Heart left ventricle (tissue), 13 donors: ENCODE data around the gene NCAM1.

ENCODE experiments used
- POLR2A ChIP-seq, 2 donors: fragments of 450-650 bp; IDR thresholded peaks; one replicate each; pipeline ENCODE4 v1.6.1; 2017; ENCODE audit warnings: antibody characterized with exemption in 2 of 2, mild to moderate bottlenecking in 2 of 2, moderate library complexity in 2 of 2
- TF ChIP-seq, protein P1 (sequence below), 12 donors: fragments of 200-600 bp; sonication (generic) in 4 of 12; IDR thresholded peaks; one replicate each; pipeline versions ENCODE4 v1.5.0 to v1.8.0; 2018 to 2022; ENCODE audit warnings: antibody characterized with exemption in 12 of 12, mild to moderate bottlenecking in 5 of 12
- donor health status: ischemic (EF 13 %, LVEDD 7.1; RV severe dilation, severe dysfunction).
- donor health status: DM: no; HTN: yes; CAD: no.
- donor health status: DM: no; HTN: no; CAD: no.
- donor health status: ischemic (EF 25% LVEDD 6.9; RV normal size, moderate dysfunction).
- donor health status: ischemic (EF 25% LVEDD 5.7; RV mildly dilated, moderate dysfunction).
- donor health status: ischemic (EF 35%, LVEDD 5.7; RV mildly dilated, moderate dysfunction).
- donor health status: nonischemic (EF 11% LVEDD 7.7; RV severe dilation, severe dysfunction).
- donor health status: DM: yes; HTN: yes; CAD: no.
- donor health status: PGD.
- donor health status: ischemic (EF 29% LVEDD 5.4; RV normal size, mild dysfunction).
- donor health status: nonischemic (EF 23%, LVEDD 6.1; RV moderate dilation, normal function).

DNA sequence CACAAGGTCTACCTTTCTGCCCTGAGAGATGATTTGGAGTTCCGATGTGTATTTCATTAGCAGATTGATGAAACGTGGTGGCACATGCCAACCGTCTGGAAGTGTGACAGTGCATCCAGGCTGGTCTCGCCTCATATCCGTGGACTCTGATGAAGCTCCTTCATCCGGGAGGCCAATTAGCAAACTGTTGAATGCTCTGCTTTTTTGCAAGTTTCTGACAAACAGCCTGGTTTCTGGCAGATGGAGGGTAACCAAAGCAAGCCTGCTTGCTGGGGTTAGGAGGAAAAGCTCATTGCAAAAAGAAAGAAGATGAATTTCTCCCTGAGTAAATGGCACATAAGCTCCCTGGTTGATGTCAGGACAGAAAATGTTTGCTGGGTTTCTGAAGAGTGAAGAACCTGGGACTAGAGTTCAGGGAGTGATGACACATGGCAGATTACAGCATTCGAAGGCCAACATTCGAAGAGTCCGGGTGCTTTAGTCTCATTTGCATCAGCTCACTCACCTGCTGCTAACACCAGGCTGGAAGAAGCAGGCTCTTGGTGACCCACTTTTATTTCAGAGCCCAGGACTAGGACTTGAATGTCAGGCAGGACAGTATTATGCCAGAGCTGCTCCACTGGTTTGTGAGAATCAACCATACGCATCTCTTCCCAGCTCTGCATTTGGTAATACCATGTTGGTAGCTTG is 217.3 kb downstream of the NCAM1 start:
- TF ChIP-seq, protein P1, sequence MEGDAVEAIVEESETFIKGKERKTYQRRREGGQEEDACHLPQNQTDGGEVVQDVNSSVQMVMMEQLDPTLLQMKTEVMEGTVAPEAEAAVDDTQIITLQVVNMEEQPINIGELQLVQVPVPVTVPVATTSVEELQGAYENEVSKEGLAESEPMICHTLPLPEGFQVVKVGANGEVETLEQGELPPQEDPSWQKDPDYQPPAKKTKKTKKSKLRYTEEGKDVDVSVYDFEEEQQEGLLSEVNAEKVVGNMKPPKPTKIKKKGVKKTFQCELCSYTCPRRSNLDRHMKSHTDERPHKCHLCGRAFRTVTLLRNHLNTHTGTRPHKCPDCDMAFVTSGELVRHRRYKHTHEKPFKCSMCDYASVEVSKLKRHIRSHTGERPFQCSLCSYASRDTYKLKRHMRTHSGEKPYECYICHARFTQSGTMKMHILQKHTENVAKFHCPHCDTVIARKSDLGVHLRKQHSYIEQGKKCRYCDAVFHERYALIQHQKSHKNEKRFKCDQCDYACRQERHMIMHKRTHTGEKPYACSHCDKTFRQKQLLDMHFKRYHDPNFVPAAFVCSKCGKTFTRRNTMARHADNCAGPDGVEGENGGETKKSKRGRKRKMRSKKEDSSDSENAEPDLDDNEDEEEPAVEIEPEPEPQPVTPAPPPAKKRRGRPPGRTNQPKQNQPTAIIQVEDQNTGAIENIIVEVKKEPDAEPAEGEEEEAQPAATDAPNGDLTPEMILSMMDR (IDR thresholded peaks at IDR 0.05) = no peak
- TF ChIP-seq POLR2A (IDR thresholded peaks at IDR 0.05) = no peak
